Measurements from ENCODE around the gene RBM3.

The RBM3 gene

DNA sequence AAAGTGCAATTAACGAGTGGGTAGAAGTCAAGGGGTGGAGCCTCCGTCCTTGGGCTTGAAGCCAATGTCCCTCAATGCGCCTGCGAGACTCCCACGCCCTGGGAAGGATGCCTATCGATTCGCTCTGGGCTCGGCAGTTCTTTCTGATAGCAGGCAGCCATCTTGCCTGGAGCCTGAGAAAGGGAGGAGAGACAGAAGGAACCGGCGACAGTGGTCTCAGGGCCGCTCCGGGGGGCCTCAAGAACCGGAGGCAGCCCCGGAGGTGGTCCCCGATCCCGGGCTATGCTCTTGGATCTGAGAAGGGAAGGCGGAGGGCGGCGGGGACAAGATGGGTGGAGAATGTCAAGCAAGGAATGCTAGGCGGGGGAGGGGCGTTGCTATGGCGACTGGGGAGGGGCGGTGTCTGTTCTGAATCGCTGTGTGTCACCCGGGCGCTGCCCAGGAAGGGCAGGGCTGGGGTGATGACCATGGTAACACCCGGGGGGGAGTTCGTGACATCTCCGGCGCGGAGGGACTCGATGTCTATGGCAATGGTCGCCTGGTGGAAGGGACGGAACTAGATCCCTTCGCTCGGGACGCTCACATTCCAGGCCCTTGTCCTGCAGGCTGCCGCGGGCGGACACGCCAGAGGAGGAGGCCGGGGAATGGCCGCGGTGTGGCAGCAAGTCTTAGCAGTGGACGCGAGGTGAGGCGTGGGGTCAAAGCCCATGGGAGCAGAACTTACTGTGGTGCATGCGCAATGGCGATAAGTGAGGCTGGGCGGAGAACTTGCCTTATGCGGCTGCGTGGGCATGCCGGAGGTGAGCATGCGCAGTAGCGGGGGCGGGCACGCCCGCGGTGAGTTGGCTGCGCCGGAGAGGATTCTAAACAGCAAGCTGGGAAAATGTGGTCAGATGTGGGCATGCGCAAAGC is 23.3 kb downstream of the RBM3 start, which contains the start of gene WDR13:
WDR13 (plus strand) TSS at position 140 of the 912 bp plus-strand sequence; CDS start at position 645, 505 bp downstream.
- POLR2A ChIA-PET = no interaction called here
- DNase-seq (ENCODE audit: extremely low spot score) = peak; percentile 89
- TF ChIP-seq, protein P1, sequence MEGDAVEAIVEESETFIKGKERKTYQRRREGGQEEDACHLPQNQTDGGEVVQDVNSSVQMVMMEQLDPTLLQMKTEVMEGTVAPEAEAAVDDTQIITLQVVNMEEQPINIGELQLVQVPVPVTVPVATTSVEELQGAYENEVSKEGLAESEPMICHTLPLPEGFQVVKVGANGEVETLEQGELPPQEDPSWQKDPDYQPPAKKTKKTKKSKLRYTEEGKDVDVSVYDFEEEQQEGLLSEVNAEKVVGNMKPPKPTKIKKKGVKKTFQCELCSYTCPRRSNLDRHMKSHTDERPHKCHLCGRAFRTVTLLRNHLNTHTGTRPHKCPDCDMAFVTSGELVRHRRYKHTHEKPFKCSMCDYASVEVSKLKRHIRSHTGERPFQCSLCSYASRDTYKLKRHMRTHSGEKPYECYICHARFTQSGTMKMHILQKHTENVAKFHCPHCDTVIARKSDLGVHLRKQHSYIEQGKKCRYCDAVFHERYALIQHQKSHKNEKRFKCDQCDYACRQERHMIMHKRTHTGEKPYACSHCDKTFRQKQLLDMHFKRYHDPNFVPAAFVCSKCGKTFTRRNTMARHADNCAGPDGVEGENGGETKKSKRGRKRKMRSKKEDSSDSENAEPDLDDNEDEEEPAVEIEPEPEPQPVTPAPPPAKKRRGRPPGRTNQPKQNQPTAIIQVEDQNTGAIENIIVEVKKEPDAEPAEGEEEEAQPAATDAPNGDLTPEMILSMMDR (IDR thresholded peaks at IDR 0.05; ENCODE audit: control extremely low read depth, extremely low read depth, low read depth, missing control alignments) = no peak
- CTCF ChIA-PET = interaction anchor here (0.9 to 1.3 kb wide), 2 partner anchors 8 to 58 kb away, joined by 3 read pairs; partner anchors contain the start of gene TBC1D25

DNA sequence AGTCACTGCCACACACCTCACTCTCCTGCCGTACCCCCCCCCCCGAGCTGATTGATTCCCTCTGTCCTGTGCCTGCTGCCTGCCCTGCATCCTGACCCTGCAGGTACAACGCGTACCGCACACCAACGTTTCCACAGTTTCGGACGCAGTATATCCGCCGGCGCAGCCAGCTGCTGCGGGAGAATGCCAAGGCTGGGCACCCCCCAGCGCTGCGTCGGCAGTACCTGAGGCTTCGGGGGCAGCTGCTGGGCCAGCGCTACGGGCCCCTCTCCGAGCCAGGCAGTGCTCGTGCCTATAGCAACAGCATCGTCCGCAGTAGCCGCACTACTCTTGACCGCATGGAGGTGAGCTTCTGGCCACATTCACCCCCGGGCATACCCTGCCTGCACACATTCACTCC is 24.3 kb downstream of the RBM3 start:
- ChIA-PET CTCF (interaction anchor here (0.9 to 1.3 kb wide), 2 partner anchors 9 to 59 kb away, joined by 3 read pairs; partner anchors contain the start of gene TBC1D25), POLR2A (interaction anchor here (0.5 to 0.6 kb wide), 2 partner anchors 385 to 506 kb away, joined by 3 read pairs; no protein-coding TSS in a partner anchor)
- TF ChIP-seq, protein P1 (IDR thresholded peaks at IDR 0.05; ENCODE audit: control extremely low read depth, extremely low read depth, low read depth, missing control alignments) = no peak
- DNase-seq (ENCODE audit: extremely low spot score) = no peak

DNA sequence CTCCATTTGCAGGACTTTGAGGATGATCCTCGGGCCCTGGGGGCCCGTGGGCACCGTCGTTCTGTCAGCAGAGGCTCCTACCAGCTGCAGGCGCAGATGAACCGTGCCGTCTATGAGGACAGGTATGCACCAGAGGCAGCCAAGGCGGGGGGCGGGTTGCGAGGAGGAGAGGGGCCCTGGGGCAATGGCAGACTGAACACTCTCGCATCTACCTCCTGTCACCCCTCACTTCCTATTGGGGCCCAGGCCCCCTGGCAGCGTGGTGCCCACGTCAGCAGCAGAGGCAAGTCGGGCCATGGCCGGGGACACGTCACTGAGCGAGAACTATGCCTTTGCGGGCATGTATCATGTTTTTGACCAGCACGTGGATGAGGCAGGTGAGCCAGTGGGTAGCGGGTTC is 25.1 kb downstream of the RBM3 start:
- CTCF ChIA-PET = no interaction called here
- TF ChIP-seq, protein P1 (IDR thresholded peaks at IDR 0.05; ENCODE audit: control extremely low read depth, extremely low read depth, low read depth, missing control alignments) = no peak
- POLR2A ChIA-PET = no interaction called here
- no peak for DNase-seq (ENCODE audit: extremely low spot score)

DNA sequence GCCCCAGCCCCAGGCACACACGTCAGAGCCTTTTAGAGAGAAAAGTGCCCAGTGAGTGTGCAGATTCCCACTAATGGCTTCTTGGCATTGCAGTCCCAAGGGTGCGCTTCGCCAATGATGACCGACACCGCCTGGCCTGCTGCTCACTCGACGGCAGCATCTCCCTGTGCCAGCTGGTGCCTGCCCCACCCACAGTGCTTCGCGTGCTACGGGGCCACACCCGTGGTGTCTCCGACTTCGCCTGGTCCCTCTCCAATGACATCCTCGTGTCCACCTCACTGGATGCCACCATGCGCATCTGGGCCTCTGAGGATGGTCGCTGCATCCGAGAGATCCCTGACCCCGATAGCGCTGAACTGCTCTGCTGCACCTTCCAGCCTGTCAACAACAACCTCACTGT is 25.9 kb downstream of the RBM3 start:
- CTCF ChIA-PET = no interaction called here
- no peak for DNase-seq (ENCODE audit: extremely low spot score)
- POLR2A ChIA-PET = no interaction called here
- TF ChIP-seq, protein P1 (IDR thresholded peaks at IDR 0.05; ENCODE audit: control extremely low read depth, extremely low read depth, low read depth, missing control alignments) = no peak

DNA sequence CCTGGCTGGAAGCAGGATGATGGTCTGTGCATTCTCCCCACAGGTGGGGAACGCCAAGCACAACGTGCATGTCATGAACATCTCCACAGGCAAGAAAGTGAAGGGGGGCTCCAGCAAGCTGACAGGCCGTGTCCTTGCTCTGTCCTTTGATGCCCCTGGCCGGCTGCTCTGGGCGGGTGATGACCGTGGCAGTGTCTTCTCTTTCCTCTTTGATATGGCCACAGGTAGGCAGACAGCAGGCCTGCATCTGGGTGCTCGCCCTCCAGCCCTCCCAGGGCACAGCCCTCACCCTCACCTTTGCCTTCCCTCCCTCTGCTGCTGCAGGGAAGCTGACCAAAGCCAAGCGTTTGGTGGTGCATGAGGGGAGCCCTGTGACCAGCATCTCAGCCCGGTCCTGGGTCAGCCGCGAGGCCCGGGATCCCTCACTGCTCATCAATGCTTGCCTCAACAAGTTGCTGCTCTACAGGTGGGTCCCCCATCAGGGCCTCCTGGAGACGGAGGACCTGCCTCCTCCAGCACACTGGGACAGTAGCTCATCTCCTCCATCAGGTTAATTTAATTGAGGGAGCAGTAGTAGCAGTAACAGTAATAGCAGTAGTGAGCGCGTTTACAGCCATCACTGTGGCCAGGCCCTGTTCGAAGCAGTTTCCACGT is 27.6 kb downstream of the RBM3 start:
- TF ChIP-seq, protein P1 (IDR thresholded peaks at IDR 0.05; ENCODE audit: control extremely low read depth, extremely low read depth, low read depth, missing control alignments) = no peak
- CTCF ChIA-PET = no interaction called here

DNA sequence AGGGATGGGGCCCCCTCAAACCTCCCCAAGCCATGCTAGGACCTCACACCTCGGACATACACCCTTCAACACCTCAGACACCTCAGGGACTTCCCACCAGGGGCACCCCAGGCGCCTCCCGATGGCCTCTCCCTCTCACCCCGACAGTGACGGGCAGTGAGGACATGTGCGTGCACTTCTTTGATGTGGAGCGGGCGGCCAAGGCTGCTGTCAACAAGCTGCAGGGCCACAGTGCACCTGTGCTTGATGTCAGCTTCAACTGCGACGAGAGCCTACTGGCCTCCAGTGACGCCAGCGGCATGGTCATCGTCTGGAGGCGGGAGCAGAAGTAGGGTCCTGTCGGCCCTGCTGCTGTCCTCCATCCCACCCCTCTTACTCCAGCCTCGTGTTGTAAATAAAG is 30.4 kb downstream of the RBM3 start:
- ChIA-PET POLR2A (no interaction called here), CTCF (no interaction called here)
- DNase-seq (ENCODE audit: extremely low spot score) = no peak
- TF ChIP-seq, protein P1 (IDR thresholded peaks at IDR 0.05; ENCODE audit: control extremely low read depth, extremely low read depth, low read depth, missing control alignments) = no peak

More for the DNA sequence above, 27.6 kb downstream of the RBM3 start:
- POLR2A ChIA-PET = no interaction called here
- DNase-seq (ENCODE audit: extremely low spot score) = no peak

All from GM10248 (cell line).